HG02571 (cell line): ENCODE results near the gene CCDC28A.

Experiments
- ATAC-seq: cut with Tn5 transposase; IDR thresholded peaks from one replicate; pipeline ENCODE4 v1.9.1; 2021; ENCODE audit warnings: mild to moderate bottlenecking, moderate library complexity; ENCODE audit not compliant: unreplicated experiment

CCDC28A gene

DNA sequence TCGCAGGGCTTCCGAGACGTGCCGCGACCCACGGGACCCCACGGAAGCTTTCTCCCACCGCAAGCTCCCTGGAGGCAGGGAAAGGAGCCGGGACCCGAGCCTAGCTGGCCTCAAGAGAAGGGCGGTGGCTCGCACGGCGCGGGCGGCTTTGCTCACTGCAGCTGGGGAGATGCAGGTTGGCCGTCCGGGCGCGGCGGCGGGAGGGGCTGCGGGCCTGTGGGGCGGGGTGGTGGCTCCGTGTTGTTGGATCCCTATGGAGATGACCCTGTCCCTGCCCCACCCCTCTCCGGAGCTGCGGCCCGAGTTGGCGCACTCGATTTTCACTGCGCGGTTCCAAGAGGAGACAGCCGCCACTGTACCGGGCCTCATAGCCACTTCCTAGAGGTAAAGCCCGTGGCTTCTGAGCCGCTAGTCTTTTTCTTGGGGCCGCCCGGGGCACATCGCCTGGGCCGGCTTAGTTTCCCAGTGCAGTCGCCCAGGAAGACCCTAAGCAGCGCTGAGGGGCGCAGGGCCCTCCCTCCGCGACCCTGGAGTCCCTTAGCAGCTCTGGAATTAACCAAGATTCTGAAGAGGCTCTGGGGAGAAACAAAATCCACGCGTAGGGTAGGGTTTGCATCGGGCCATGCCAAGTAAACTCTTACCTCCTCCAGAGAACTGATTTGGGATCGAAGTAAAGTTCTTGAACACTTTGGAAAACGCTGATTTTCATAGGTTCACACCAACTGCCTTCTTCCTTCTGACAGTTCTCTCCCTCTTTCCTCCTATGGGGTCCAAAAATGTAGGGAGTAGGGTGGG lies 22.4 kb downstream of the CCDC28A start, which contains the start of gene ECT2L:
ECT2L (plus strand) TSS at position 279 of the 795 bp plus-strand sequence. CDS start 17,188 bp downstream, outside the sequence.
- ATAC-seq, result no peak

DNA sequence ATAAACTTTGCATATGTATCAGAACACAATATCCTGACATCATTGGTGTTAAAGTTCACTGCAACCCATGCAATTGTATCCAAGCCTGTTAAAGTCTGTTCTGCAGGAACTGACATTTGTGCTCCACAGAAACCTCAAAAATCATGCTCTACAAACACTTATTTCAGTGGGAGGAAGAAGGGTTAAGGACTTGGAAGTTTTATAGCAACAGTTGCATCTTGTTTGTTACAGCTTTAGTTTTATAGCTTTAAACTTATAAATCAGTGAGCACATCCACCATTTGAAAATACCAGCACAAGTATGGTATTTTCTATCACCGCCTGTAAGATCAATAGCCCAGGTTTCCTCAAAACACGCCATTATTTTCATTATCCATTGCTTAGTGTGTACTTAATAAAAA lies 23.2 kb downstream of the CCDC28A start:
- no peak for ATAC-seq

GRCh38 chr6:138797806-138798446 lies 24.4 kb downstream of the CCDC28A start:
- no peak for ATAC-seq

DNA sequence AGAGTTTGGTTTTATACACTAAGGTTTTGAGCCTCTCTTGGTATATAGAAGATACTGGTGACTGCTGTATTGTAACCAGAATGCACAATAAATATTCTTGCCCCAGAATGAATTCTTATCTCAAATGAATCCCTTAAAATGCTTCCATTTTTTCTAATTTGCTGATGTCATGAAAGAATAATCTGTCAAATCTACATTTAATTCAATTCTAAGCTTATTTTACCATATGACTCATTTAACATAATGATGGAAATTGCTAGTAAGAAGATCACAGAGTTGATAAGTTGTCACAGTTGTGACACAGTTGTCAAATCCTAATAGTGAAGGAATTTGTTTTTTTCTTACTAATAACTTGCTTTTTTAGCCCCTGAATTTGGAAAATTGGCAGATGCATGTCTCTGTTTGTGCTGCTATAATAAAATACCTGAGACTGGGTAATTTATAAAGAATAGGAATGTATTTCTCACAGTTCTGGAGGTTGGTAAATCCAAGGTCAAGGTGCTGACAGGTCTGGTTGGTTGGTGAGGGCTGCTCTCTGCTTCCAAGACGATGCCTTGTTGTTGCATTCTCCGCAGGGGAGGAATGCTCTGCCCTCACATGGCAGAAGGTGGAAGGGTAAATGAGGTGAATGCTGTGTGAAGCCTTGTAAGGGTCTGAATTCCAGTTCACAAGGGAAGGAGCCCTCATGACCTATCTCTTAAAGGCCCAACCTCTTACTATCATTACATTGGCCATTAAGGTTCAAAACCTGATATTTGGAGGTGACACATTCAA lies 27.0 kb downstream of the CCDC28A start:
- no peak for ATAC-seq

GRCh38 chr6:138803331-138803730 lies 29.8 kb downstream of the CCDC28A start:
- ATAC-seq, result no peak

- ATAC-seq, result no peak
These were observed 30.3 kb downstream of the CCDC28A start for GRCh38 chr6:138803861-138804260.

DNA sequence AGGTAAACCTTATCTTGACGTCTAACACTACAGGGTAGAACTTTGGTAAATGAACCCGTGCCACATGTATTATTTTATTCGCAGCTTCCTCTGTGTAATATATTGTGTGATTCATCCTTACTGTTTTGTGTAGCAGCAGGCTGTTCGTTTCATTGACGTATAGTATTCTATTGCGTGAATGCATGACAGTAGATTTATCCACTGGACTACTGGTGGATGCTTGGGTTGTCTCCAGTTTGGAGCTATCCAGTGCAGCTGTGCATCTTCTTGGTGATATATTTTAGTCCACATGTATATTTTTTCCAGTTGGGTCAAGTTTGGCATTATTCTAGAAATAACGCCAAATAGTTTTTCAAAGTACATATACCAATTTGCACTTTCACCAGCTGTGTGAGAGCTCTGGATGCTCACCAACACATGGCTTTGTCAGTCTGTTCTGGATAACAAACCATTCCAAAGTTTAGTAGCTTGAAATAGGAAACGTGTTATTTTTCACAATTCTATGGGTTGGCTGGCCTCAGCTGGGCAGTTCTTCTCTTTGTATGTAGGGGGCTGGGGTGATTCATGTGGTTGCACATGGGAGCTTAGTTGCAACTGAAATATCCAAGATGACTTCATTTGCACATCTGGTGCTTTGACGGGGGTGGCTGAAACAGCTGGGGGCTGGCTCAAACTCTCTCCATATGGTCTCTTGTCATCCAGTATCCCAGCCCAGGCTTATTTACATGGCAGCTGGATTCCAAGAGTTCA lies 31.6 kb downstream of the CCDC28A start:
- ATAC-seq, result no peak

- no peak for ATAC-seq
These were observed 33.3 kb downstream of the CCDC28A start for GRCh38 chr6:138806889-138807288.

GRCh38 chr6:138809677-138810076 lies 36.1 kb downstream of the CCDC28A start:
- ATAC-seq, result no peak

DNA sequence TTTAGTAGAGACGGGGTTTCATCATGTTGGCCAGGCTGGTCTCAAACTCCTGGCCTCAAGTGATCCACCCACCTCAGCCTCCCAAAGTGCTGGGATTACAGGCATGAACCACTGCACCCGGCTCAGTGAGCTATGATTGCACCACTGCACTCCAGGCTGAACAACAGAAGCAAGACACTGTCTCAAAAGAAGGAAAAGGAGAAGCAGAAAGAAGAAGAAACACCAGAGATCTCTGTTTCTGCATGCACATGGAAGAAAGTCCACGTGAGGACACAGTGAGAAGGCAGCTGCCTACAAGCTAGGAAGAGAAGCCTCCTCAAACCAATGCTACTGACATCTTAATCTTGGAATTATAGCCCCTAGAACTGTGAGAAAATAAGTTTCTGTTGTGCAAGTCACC lies 38.3 kb downstream of the CCDC28A start:
- ATAC-seq, result no peak

DNA sequence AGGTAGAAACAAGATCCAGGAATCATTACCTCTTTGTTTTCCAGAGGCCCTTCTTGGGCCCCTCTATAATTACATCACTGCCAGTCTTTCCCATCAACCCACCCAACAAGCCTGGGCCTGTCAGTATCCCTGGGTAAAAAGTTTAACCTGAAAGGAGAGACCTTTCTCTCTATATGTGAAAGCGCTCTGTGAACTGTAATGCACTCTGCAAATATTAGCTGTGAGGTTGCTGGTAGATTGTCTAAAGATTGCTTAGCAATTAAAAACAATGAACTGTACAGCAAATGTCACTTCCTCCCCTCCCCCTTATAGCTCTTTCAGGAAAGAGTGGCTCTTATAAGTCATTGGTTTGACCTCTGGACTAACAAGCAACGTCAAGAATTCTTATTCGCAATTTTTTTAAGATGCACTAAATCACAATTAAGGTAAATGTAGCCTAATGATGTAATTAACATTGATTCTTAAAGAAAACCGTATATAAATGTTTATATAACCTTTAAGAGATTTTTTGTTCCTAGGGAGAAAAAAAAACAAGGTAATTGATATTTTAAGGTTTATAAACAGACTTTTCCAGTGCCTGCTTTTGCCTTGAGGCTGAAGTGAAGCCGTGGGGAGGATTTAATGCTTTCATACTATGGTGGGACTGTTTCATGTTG lies 40.7 kb downstream of the CCDC28A start:
- ATAC-seq, result no peak

DNA sequence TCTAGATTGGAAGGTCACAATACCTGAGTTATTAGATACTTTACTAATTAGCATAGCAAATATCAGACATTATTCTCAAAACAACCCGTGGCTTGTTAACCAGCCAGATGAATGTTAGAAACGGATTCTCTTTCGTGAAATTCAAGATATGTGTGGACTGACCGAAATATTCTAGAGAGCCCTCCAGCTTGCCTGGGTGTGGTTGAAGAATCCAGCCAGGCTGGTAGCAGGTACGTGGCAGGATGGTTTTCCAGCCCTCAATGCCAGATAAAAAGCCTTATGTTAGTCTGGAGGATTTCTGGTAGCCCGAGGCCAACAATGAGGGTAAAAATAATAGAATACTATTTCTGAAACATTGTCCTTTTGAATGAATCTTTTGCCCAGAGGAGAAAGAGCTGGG lies 41.7 kb downstream of the CCDC28A start:
- no peak for ATAC-seq

DNA sequence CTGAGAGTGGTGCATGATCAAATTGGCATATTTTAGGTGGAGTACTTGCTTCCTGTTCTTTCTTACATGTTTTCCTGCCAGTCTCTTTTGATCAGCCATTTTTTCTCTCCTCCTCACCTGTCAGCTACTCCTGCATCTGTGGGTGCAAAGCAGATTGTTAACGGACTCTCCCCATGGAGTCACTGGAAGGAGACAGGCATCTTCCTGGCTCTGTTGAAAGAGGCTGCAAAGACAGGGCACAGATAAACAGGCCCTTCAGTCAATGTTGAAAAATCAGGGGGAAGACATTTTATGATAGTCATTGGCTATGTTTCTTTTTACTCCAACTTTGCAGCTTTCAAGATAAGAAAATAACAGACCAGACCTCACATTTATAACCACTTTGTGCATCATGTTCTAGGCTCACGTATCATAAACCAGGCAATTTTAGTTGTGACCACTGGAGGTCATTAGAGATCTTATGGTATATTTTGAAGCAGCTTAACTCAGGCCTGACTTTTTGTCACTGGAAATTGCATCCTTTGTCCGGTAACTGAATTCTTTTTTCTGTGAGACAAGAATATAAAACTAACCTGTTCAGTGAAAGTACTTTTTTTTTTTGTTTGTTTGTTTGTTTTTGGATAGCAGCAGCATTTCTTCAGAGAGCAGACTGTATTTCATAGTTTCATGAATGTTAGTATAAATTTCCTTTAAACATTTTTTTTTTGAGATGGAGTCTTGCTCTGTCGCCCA lies 42.4 kb downstream of the CCDC28A start:
- ATAC-seq, result peak; percentile 44

GRCh38 chr6:138817799-138818198 lies 44.2 kb downstream of the CCDC28A start:
- ATAC-seq, result peak; percentile 22

- peak; percentile 63 for ATAC-seq
These were observed 45.1 kb downstream of the CCDC28A start for GRCh38 chr6:138818496-138819194.

GRCh38 chr6:138821519-138821918 lies 48.0 kb downstream of the CCDC28A start:
- ATAC-seq, result no peak

GRCh38 chr6:138824482-138825144 lies 51.0 kb downstream of the CCDC28A start:
- ATAC-seq, result no peak

DNA sequence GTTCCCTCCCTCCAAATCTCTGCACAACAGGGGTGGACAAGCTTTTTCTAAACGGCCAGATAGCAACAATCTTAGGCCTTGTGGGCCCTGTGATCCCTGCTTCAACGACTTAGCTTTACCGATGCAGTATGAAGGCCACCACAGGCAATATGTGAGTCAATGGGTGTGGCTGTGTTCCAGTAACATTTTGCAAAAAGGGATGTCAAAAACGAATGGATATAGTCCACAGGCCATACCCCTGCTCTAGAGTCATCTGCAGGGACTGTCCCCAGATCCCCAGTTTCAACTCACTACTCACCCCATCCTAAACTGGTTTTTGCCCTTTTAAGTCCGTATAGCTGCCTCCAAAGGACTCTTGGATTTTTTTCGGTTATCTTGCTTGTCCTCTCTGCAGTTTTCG lies 56.7 kb downstream of the CCDC28A start:
- no peak for ATAC-seq

DNA sequence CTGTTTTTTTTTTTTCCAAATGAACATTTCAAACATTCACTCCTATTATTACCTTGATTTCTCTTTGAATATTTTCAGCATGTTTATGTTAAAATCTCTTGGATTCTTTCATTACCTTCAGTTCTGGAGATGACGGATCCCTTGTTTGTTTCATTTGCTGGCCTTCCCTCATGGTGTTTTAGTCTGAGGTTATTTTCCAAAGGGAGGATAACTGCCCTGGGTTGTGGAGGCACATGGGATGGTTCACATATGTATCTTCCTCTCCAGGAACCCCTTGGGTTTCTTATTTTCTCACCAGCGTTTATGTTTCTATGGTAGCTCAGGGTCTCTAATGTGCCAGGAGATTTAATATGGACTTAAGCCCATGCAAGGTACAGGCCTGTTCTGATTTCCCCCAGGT lies 58.6 kb downstream of the CCDC28A start:
- no peak for ATAC-seq
